Activated naive CD4-positive, alpha-beta T cell (primary cell): ENCODE results near the gene FBLN7.
A peak's percentile ranks its signal among the peaks of the same experiment; 100 is the strongest.

ENCODE experiments used
- DNase-seq, 4 experiments: peaks; one replicate each; lab custom pipeline; 2025; lab: John Stamatoyannopoulos, UW

The FBLN7 gene

DNA sequence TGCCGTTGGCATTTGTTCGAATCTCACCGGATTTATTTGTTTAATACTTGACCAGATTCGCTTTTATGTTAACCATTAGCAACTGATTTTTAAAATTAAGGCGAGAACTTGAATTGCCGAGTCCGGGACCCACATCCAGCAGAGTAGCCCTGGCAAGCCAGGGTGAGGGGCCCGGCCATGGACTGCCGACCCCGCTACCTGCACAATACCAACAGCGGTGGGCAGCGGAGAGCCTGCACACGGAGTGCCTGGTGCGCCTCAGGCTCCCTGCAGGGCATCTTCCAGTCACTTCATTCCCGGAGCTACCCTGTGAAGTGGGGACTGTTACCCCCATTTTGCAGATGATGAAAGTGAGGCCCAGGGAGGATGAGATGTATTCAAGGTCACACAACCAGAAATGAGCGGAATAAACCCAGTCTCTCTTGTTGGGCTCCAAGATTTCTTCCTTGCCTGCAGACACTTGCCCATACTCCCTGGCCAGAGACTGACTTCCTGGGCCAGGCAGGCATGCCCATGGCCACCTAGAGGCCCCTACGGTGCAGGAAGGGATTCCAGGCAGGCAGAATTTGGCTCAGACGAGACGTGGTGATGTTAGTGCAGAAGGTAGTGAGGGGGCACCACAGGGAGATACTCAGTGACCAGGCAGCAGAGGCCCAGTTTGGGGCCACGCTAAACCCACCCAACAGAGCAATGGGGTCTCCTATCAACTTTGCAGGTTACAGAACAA, 2.9 kb downstream of the FBLN7 start:
- DNase-seq: no peak

DNA sequence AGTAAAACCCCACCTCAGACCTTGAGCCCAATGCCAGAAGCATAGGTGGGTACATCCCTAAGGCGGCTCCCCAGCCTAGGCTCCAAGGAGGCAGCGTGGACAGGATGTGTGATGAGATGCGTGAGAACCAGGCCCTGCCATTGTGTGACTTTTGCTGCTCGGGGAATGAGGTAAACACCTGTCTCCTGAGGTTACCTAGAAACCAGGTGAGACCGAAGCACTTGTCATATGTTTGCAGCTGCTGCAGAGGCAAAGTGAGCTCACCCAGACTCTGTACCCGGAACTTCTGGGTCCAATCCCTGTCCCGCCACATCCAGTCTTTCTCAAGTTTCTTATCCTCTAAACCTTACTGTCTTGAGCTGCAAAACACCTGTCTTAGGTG, 3.4 kb downstream of the FBLN7 start:
- no peak for DNase-seq

DNA sequence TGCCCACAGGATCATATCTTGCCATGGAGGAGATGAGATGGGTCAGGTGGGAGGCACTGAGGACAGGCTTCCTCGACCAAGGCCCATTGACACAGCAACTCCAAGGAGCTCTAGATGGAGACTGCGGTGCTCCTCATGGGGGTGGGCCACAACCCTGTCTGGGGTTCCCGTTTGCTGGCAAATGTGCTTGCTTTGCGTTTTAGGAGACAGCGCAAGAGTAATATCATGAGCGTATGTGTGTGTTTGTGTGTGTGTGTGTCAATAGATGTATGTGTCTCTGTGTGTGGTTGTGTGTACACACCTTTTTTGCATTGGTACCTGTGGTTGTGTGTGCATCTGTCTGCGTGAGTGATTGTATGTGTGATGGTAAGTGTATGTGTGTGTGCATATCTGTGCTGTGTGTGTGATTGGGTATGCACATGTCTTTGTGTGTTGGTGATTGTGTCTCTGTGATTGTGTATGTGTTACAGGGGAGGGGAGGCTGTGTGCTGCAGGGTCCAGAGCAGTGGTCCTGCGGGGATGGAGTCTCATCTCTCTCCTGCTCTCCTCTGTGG, 4.4 kb downstream of the FBLN7 start:
- DNase-seq: no peak

DNA sequence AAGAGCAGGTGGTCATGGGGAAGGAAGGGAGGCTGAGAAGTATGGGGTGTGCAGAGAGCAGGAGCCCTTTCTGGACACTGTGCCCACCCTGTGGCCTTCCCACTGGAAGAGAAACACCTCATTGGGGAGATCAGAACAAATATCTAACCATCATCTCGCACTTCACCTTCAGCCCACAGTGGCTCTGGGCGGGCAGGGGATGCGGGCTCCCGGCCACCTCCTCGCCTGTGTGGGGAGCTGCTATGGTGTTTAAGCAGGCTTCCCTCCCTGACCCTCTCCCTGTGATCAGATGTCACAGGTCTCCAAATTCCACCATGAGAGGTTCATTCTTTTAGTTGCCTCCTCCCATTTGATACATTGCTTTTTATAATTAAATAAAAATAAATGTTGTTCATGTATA, 5.0 kb downstream of the FBLN7 start:
- DNase-seq: no peak

DNA sequence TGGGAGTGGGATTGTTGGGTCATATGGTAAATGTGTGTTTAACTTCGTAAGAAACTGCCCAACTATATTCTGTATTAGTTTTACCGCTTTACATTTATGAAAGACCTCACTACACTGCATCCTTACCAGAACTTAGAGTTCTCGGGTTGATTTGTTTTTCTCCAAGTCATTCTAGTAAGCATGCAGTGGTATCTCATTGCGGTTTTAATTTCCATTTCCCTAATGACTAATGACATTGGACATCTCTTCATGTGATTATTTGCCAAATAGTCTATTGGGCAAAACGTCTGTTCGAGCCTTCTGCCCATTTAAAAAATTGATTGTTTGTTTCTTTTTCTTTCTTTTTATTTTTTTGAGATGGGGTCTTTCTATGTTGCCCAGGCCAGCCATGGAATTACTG, 6.8 kb downstream of the FBLN7 start:
- DNase-seq: no peak

DNA sequence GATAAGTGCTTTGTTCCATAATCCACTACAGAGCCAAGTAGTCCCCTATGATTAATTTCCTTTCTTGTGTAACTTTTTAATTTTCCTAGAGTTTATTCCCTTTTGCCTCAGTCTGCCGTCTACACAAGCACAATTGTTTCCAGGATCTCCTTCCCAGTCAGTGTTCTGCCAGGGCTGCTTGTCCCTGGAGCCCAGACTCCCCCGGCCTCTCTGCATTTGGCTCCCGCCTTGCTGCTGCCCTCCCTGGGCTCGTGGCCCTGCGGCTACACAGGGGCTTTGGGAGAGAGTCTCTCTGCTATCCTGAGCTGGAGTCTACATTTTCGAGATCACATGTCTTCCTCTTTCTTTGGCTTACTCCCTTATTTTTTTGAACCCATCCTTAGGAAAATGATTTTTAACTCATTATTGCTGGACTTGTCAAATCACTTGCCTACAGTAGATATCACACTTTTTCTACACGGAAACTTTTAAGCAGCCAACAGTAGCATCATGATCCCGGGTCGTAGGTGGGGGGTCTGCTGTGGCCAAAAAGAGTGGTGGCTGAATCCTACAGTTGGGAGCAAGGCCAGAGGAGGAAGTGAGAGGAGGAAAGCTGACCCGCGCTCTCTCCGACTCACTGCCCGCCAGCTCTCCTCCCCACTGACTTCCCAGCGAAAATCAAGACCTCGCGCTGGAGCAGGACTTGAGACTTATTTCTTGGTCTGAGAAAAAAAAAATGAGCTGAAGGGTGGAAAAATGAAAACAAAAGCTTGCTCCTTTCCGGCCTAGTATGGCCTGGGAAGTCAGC, 9.4 kb downstream of the FBLN7 start:
- no peak for DNase-seq

DNA sequence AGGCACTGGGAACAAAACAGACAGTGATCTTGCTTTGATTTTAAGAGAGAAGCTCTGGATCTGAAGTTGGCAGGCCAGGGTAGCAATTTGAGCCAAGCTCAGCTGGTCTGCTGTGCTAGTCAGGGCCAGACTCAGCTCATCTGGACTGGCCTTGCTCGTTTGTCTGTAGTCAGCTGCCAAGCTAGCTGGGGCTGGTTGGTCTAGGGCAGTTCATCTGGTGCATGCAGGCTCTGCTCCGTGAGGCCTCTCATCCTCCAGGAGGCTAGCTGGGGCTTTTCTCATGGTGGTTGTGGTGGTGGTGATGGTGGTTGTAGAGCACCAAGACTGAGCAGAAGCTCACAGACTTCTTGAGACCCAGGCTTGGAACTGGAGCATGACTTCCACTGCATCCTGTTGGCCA, 10.3 kb downstream of the FBLN7 start:
- DNase-seq: no peak

DNA sequence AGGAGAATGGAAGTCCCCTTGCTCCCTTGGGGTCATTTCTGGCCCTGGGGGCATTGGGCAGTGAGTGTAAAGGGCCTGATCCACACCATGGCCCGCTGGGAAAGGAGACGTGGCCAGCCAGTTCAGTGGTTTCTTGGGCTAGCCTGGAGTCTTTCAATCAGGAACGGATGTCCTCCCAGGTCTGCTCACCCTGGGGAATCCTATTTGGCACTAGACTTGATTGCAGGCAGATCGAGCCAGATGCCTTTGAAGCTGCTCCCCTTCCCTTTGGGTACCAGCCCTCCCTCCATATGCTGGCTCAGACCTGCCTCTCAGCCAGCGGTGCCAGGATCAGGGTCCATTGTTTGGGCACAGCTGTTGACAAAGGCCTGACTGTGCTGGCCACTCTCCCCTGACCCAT, 11.0 kb downstream of the FBLN7 start:
- no peak for DNase-seq

DNA sequence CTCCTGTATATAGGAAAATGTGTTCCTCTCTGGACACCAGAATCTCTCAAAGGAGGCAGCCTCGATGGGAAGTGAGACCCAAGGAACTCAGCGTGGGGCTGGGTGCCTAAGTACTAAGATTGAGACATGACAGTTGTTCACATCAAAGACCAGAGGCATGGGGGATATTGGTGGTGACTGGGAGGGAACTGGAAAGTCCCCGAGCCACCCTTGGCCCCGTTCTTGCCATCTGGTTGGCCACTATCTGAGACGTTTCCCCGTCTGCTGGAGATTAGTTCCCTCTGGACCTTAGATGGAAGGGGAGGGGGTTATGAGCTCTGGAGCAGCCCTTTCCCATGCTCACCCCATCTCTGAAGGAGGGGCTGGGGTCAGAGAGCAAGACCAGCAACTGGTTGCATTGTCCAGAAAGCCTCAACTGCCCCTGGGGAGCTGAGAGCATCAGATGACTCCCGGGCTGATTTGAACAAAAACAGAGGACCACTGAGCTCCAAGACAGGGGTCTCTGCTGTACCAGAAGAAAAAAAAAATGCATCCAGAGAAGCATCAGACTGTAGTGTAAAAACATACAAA, 11.8 kb downstream of the FBLN7 start:
- no peak for DNase-seq

DNA sequence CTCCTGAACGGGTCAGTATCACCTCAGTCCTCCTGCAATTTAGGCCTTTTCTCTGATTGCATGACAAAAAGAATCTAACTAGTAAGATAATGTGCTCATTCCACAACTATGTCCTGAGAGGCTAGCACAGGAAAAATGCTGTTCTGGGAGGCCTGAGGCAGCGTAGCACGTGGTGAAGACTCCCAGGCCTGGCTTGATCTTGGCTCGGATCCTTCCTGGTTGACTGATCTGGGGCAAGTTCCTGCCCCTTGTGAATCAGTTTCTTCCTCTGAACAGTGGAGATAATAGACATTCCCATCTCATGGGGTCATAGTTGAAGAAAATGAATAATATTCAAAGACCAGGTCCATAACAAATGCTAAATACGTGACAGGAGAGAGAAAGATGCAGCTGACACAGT, 12.3 kb downstream of the FBLN7 start:
- DNase-seq: no peak

DNA sequence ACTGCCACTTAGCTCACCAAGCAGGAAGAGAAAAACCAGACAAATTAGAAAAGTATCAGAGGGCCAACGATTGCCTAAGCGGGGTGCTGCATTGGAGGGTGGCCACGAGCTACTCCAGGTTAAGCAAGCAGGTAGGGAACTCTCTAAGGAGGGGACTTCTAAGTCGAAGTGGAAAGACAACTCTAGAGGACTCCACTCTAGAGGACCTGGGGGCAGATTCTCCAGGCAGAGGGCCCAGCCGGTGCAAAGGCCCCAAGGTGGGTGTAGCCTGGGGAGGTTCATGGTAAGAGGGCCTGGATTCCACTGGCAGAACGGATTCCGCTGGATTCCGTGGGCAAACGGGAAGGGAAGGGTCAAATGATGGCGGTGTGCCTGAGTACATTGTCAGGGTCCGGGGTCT, 12.7 kb downstream of the FBLN7 start:
- no peak for DNase-seq

DNA sequence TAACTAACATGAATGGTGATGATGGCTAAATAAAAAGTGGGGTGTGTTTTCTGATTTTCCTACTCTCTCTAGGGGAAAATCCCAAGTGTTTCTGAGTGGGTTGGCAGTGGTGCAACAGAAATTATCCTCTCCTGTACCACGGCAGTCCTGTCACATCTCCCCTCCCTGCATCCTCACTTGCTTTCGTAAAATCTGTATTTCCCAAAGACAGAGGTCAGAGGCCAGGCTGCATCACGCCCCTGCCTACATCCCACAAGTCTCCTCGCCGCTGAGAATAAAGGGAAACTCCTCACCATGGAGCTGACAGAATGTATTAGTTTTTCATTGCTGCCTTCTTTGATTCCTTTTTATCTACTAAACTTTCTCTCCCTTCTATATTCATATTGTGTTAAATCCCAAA, 13.1 kb downstream of the FBLN7 start:
- DNase-seq: no peak

DNA sequence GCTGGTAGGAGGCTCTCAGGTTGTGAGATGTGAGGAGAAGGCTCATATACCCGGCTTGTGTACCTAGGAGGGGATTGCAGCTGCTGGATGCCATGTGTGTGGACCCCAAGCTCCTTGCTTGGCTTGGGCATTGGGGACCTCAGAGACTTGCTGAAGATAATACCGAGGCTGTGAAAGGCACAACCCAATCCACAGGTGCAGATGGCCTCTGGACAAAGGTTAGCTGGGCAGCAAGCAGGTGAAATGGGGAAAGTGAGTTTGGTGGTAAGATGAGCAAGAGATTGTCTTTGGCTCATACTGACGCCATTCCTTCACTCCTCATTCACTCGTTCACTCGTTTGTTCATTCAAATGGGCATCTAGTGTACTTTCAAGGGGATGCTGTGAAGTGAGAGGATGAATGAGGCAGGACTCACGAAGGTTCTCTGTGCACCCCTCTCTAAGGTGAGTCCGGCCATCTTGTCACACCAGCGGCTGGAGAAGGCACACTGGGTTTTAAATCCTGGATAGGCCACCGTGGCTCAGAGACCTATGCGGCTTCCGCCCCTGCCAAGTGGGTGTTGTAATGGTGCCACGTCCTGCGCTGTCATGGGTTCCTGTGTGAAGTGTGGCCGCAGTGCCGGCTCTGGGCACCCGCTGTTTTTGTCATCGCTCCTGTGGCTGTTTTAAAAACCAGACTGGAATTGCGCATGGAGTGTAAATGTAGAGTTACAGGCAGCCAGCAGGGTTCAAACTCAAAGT, 13.7 kb downstream of the FBLN7 start:
- DNase-seq: no peak

DNA sequence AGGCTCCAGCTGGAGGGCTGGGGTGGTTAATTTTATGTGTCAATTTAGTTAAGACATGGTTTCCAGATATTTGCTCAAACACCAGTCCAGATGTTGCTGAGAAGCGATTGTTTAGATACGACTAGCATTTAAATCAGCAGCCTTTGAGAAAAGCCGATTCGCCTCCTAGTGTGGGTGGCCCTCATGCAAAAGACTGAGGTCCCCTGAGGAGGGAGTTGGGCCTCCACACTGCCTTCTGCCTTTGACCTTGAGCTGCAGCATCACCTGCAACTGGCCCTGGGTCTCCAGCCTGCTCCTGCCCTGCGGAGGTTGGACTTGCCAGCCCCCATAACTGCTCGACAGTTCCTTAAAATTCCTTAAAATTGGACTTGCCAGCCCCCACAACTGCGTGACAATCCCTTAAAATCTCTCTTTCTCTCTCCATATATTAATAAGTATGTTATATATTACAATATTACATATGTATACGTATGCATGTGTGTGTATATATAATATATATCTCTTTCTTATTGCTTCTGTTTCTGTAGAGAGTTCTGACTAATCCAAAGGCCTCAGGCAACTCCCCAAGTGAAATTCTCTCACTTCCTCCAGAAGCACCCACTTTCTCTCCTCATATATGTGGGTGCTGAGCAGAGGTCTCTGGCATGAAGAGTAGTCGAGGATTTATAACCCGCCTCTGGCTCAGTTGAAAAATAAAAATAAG, 14.4 kb downstream of the FBLN7 start:
- DNase-seq: no peak

DNA sequence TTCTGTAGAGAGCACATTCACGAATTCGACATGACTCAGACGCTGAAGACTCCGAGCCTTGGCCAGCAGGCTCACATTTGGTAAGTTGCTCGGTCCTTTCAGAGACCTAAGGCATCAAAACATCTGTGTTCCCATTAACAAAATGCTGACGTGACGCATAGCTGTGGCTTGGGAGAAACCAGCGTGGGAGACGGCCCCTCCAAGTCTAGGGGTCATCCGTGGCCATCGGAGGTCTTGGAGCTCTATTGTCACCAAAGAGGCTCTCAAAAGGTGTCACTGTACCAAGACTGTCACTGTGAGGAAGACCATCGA, 14.9 kb downstream of the FBLN7 start:
- DNase-seq: no peak

DNA sequence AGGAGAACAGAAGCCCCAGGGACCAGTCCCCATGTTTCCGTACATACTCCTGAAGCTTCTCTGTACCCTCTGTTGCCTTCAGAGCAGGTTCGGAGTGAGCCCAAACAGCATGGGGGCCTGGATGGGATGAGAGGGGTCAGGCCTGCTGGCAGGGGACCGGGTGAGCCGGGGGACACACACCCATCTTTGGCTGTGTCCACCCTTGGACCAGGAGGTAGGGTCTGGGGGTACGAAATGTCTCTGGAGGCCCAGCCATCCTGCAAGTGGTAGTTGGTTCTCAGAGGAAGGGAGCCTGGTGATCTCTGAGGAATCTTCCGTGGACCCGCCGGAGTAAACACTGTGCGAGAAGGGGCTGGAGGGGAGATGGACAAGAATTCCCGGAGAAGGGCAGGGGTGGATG, 15.3 kb downstream of the FBLN7 start:
- DNase-seq: no peak

DNA sequence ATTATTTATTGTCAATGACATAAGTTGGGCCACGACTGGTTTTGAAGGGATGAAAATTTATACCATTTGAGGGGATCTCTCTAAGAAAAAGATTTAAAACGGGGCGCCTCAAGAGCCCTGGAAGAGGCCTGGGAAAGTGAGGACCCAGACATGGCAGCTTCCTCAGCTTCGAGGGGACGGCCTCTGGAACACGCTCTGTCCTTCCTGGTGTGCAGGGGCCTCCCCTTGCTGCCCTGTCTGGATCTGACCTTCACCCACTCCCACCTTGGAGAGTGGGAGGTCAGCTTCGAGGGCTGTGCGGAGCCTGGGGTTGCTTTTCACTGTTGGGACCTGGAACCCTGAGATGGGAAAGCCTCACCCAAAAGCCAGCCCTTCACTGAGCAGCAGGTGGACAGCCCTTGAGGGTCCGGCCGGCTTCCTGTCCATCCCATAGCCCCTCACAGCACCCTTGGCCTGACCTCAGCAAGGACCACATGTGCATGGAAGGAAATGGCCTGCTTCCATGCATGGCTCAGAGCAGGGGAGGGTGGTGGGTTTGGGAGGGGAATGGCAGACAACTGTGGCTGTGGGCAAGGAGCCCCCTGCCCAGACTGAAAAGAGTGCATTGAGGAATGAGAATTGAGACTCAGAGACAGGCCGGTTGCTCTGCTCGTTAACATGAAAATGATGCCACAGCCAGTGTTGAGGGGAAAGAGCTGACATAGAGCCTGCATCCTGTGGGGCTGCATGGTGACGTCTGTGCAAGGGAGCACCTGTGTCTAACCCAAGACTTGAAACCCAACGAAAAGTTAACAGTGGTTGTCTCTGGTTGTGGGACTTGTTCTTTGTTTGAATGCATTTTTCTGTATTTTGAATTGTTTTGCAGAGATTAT, 16.3 kb downstream of the FBLN7 start:
- DNase-seq: peak in 2 of 4 experiments; percentile 15 to 47

DNA sequence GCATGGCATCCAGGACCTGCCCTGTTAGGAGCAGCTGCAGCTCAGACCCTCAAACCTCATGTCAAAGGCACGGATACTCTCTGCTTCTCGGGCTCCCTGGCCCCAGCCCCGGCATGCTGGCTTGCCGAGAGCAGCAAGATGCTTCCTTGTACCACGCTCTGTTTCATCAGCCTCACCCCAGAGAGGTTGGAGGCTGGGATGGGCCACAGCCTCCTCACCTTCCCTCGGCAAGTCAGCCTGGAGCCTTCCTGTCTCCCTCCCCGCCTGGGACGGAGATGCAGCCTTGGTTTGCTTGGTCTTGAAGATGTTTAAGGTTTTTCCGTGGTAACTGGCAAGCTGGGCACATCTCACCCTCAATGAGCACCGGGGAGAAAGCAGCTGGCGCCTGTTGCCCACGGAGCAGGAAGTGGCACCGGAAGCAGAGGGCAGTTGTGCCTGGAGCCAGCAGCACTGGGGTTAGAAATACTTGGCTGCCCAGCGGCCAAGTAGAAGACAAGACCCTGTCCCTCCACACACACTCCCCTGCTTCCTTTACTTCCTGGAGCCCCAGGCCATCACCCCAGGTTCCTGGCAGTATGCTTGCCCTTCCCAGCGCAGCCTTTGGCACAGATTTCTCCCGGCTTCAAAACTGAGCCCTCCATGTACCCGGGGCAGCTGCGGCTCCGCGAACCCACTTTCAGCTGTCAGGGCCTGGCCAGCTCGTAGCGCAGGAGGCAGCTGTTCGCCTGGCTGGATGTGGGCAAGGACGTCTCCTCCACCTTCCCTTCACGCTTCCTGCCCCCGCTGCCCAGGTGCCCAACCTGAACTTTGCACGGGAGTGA, 17.4 kb downstream of the FBLN7 start:
- DNase-seq: no peak

DNA sequence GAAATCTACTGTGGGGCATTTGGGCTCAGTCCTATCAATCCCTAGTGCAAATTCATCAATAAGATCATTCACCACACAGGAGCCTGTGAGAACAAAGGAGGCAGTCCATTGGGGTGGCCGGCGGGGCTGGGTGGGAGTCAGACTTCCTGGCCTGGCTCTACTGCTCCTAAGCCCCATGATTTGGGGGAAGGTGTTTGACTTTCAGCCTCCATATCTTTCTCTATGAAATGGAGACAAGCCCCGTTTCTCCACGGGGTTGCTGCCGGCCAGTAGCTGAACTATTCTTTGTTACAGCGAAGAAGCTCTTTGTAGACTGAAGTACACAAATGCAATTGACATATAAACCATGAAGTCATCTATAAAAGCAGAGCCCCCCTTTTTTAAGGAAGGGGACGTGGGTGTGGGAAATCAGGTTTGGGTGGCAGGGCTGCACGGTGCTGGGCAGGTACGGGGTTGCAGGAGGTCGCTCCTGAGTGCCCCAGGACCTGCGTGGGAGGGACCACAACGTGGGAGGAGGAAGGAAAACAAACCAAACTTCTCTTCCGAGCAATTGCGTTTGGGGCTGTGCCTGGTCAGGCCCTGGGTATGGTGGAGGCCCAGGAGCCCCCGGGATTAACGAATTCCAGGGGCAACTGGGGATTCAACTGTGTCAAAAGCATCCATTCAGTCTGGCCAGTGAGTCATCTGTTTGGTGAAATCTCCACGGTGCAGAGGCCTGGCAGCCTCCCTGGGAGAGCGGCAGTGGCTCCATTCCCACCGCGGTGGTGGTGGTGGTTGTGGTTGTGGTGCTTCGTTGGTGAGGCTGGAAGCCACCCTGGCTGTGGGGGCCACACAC, 18.2 kb downstream of the FBLN7 start:
- peak in 1 of 4 experiments; percentile 18 for DNase-seq
